NT2/D1 (cell line): Measurements from ENCODE around the gene ZNF697.

ENCODE experiments used
- DNase-seq: peaks from one replicate; pipeline ENCODE4 v3.0.0-alpha.2; 2011; ENCODE audit warnings: low read depth, low spot score
- H3K27me3 ChIP-seq: 2 replicates; pipeline ENCODE4 v1.6.0; 2011; ENCODE audit warnings: mild to moderate bottlenecking; ENCODE audit not compliant: insufficient read length, insufficient read depth
- H3K36me3 ChIP-seq: 2 replicates; pipeline ENCODE4 v1.6.1; 2011; ENCODE audit warnings: mild to moderate bottlenecking, low read length, mixed read lengths; ENCODE audit not compliant: insufficient read depth, insufficient read length
- H3K4me1 ChIP-seq: 2 replicates; pipeline ENCODE4 v1.5.1; 2011; ENCODE audit not compliant: insufficient read depth, insufficient read length
- H3K4me3 ChIP-seq: 2 replicates; pipeline ENCODE4 v1.5.1; 2011; ENCODE audit warnings: low read depth; ENCODE audit not compliant: insufficient read length
- H3K9ac ChIP-seq: 2 replicates; pipeline ENCODE4 v1.6.0; 2011; ENCODE audit warnings: low read depth; ENCODE audit not compliant: insufficient read length
- H3K9me3 ChIP-seq: 2 replicates; pipeline ENCODE4 v1.5.1; 2011; ENCODE audit warnings: mild to moderate bottlenecking, low read length; ENCODE audit not compliant: insufficient read depth
- SUZ12 ChIP-seq: IDR thresholded peaks from 2 replicates; pipeline ENCODE4 v1.6.1; 2011; ENCODE audit not compliant: insufficient read length, insufficient read depth; ENCODE audit errors: extremely low read depth
- YY1 ChIP-seq: IDR thresholded peaks from 2 replicates; pipeline ENCODE4 v1.6.1; 2011; ENCODE audit not compliant: insufficient read length, insufficient read depth
- ZNF274 ChIP-seq: IDR thresholded peaks from 2 replicates; pipeline ENCODE4 v1.6.1; 2011; ENCODE audit warnings: mild to moderate bottlenecking, low read depth, low read length

Gene ZNF697

GRCh38 chr1:119653135-119653838 is 5.2 kb upstream of the ZNF697 start:
- Histone ChIP-seq H3K4me1 (peaks cover 4% of the 10 kb centered on the region), H3K9me3 (no peaks in the 10 kb centered on the region), H3K9ac (no peak overlapping the region), H3K27me3 (peaks cover 3% of the 10 kb centered on the region), H3K36me3 (no peaks in the 10 kb centered on the region), H3K4me3 (no peak overlapping the region)
- TF ChIP-seq ZNF274 (no peak), YY1 (no peak)
- no peak for DNase-seq

GRCh38 chr1:119652587-119652986 is 4.5 kb upstream of the ZNF697 start:
- Histone ChIP-seq H3K36me3 (no peaks in the 10 kb centered on the region), H3K27me3 (peaks cover 3% of the 10 kb centered on the region), H3K4me1 (peaks cover 4% of the 10 kb centered on the region), H3K4me3 (no peak overlapping the region), H3K9ac (no peak overlapping the region), H3K9me3 (no peaks in the 10 kb centered on the region)
- no peak for TF ChIP-seq YY1
- no peak for TF ChIP-seq ZNF274
- TF ChIP-seq SUZ12, result no peak
- DNase-seq, result no peak

- H3K4me3 ChIP-seq, result no peak overlapping the region
- H3K36me3 ChIP-seq, result no peaks in the 10 kb centered on the region
- H3K4me1 ChIP-seq, result peaks cover 4% of the 10 kb centered on the region
- H3K27me3 ChIP-seq, result peaks cover 3% of the 10 kb centered on the region
- no peak for DNase-seq
- no peak overlapping the region for H3K9ac ChIP-seq
- H3K9me3 ChIP-seq, result no peaks in the 10 kb centered on the region
- TF ChIP-seq ZNF274 (no peak), SUZ12 (no peak), YY1 (no peak)
These were observed 3.6 kb upstream of the ZNF697 start for GRCh38 chr1:119651641-119652040.

GRCh38 chr1:119651133-119651532 is 3.1 kb upstream of the ZNF697 start:
- H3K9me3 ChIP-seq, result no peaks in the 10 kb centered on the region
- peaks cover 1% of the 10 kb centered on the region for H3K4me1 ChIP-seq
- H3K9ac ChIP-seq, result no peak overlapping the region
- DNase-seq, result no peak
- H3K27me3 ChIP-seq, result peaks cover 3% of the 10 kb centered on the region
- H3K36me3 ChIP-seq, result no peaks in the 10 kb centered on the region
- no peak for TF ChIP-seq ZNF274
- TF ChIP-seq YY1, result no peak
- no peak for TF ChIP-seq SUZ12
- H3K4me3 ChIP-seq, result no peak overlapping the region

- peaks cover 19% of the 10 kb centered on the region for H3K36me3 ChIP-seq
- no peaks in the 10 kb centered on the region for H3K4me1 ChIP-seq
- peak overlapping the region; percentile 89 for H3K9ac ChIP-seq
- no peak for DNase-seq
- no peak for TF ChIP-seq ZNF274
- no peak for TF ChIP-seq YY1
- no peak for TF ChIP-seq SUZ12
- peaks cover 3% of the 10 kb centered on the region for H3K27me3 ChIP-seq
- no peaks in the 10 kb centered on the region for H3K9me3 ChIP-seq
- peak overlapping the region; percentile 95 for H3K4me3 ChIP-seq
These were observed 546 bp upstream of the ZNF697 start for GRCh38 chr1:119648620-119649004.

- Histone ChIP-seq H3K4me1 (no peaks in the 10 kb centered on the region), H3K9me3 (peaks cover 11% of the 10 kb centered on the region), H3K4me3 (peak overlapping the region; percentile 95), H3K9ac (peak overlapping the region; percentile 97), H3K36me3 (peaks cover 26% of the 10 kb centered on the region), H3K27me3 (peaks cover 3% of the 10 kb centered on the region)
- TF ChIP-seq SUZ12 (no peak), YY1 (no peak), ZNF274 (no peak)
- DNase-seq, result no peak
These were observed 785 bp downstream of the ZNF697 start for GRCh38 chr1:119647228-119647733.

GRCh38 chr1:119646521-119647227 is 1.4 kb downstream of the ZNF697 start:
- Histone ChIP-seq H3K4me3 (peak overlapping the region; percentile 95), H3K9ac (peak overlapping the region; percentile 97), H3K4me1 (no peaks in the 10 kb centered on the region), H3K27me3 (peaks cover 3% of the 10 kb centered on the region), H3K9me3 (peaks cover 17% of the 10 kb centered on the region), H3K36me3 (peaks cover 32% of the 10 kb centered on the region)
- TF ChIP-seq SUZ12, result no peak
- no peak for TF ChIP-seq YY1
- DNase-seq, result no peak
